Measurements from ENCODE around the gene PRPSAP1.

DNA sequence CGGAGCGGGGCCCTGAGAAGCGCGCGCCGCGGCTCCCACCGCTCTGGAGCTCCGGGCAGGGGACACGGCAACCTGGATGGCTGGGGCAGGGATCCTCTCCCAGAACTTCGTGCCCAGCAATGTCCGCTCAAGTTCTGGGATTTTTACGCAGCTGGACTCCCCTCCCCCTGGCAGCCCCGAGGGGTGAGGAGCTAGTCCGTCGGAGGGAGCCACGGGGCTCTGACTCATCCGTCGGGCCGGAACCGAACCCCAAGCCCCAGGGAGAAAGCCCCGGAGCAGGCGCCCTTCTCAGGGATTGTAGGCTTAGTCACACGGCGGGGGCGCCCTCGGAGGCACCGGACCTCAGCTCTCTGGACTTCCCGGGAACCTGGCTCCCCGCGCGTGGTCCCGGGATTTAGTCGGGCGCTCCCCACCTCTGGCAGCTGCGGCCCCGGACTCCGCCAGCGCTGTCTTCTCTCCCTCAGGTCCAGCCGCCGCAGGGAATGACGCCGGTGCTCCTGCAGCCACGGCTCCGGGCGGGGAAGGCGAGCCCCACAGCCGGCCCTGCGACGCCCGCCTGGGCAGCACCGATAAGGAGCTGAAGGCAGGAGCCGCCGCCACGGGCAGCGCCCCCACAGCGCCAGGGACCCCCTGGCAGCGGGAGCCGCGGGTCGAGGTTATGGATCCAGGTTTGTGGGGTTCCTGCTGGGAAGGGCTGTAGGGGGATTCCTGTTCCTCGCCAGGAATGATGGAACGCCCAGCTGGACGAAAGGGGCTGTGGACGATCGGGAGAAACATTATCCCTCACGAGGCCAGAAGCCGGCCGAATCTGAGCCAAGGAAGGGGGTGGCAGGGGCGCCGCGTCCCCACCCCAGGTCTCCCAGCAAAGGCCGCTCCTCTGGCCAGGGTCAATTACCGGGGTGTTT lies 31.5 kb upstream of the PRPSAP1 start:
- TF ChIP-seq, protein P1, sequence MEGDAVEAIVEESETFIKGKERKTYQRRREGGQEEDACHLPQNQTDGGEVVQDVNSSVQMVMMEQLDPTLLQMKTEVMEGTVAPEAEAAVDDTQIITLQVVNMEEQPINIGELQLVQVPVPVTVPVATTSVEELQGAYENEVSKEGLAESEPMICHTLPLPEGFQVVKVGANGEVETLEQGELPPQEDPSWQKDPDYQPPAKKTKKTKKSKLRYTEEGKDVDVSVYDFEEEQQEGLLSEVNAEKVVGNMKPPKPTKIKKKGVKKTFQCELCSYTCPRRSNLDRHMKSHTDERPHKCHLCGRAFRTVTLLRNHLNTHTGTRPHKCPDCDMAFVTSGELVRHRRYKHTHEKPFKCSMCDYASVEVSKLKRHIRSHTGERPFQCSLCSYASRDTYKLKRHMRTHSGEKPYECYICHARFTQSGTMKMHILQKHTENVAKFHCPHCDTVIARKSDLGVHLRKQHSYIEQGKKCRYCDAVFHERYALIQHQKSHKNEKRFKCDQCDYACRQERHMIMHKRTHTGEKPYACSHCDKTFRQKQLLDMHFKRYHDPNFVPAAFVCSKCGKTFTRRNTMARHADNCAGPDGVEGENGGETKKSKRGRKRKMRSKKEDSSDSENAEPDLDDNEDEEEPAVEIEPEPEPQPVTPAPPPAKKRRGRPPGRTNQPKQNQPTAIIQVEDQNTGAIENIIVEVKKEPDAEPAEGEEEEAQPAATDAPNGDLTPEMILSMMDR (IDR thresholded peaks at IDR 0.05) = no peak
- TF ChIP-seq POLR2A (IDR thresholded peaks at IDR 0.05) = no peak
